PFSK-1 (cell line): Measurements from ENCODE around the gene STXBP5.

ENCODE experiments used
- FOXP2 ChIP-seq: optimal IDR thresholded peaks from 2 replicates; pipeline ENCODE3; 2011; ENCODE audit warnings: borderline replicate concordance, control low read depth, inconsistent platforms; ENCODE audit not compliant: insufficient read depth; ENCODE audit errors: extremely low read length, extremely low read depth
- POLR2AphosphoS5 ChIP-seq: IDR thresholded peaks from 2 replicates; pipeline ENCODE4 v1.6.1; 2012; ENCODE audit warnings: low read depth, mild to moderate bottlenecking, control low read depth, low read length, moderate library complexity
- SIN3A ChIP-seq: IDR thresholded peaks from 2 replicates; pipeline ENCODE4 v1.6.1; 2012; ENCODE audit warnings: mild to moderate bottlenecking, low read length, moderate library complexity, borderline replicate concordance; ENCODE audit not compliant: insufficient read depth
- TAF1 ChIP-seq: IDR thresholded peaks from 2 replicates; pipeline ENCODE4 v1.6.1; 2012; ENCODE audit warnings: low read length, control low read depth, borderline replicate concordance; ENCODE audit not compliant: insufficient read depth
- TF ChIP-seq, protein P1 (sequence below), 2 experiments: IDR thresholded peaks; 2 replicates each; pipeline versions ENCODE4 v1.6.1 to v1.8.0; 2011 to 2012; ENCODE audit warnings: low read depth in 2 of 2, low read length in 2 of 2, control low read depth in 1 of 2, inconsistent platforms in 1 of 2, mild to moderate bottlenecking in 1 of 2, moderate library complexity in 1 of 2; ENCODE audit not compliant: insufficient read depth in 1 of 2

The STXBP5 gene

GRCh38 chr6:147311218-147311617, 107.0 kb downstream of the STXBP5 start:
- TF ChIP-seq FOXP2, result no peak
- TF ChIP-seq TAF1, result no peak
- no peak for TF ChIP-seq POLR2AphosphoS5
- TF ChIP-seq, protein P1, sequence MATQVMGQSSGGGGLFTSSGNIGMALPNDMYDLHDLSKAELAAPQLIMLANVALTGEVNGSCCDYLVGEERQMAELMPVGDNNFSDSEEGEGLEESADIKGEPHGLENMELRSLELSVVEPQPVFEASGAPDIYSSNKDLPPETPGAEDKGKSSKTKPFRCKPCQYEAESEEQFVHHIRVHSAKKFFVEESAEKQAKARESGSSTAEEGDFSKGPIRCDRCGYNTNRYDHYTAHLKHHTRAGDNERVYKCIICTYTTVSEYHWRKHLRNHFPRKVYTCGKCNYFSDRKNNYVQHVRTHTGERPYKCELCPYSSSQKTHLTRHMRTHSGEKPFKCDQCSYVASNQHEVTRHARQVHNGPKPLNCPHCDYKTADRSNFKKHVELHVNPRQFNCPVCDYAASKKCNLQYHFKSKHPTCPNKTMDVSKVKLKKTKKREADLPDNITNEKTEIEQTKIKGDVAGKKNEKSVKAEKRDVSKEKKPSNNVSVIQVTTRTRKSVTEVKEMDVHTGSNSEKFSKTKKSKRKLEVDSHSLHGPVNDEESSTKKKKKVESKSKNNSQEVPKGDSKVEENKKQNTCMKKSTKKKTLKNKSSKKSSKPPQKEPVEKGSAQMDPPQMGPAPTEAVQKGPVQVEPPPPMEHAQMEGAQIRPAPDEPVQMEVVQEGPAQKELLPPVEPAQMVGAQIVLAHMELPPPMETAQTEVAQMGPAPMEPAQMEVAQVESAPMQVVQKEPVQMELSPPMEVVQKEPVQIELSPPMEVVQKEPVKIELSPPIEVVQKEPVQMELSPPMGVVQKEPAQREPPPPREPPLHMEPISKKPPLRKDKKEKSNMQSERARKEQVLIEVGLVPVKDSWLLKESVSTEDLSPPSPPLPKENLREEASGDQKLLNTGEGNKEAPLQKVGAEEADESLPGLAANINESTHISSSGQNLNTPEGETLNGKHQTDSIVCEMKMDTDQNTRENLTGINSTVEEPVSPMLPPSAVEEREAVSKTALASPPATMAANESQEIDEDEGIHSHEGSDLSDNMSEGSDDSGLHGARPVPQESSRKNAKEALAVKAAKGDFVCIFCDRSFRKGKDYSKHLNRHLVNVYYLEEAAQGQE (IDR thresholded peaks at IDR 0.05; ENCODE audit: insufficient read depth in 1 of 2, low read depth in 2 of 2, low read length in 2 of 2), result no peak
- TF ChIP-seq SIN3A, result no peak

DNA sequence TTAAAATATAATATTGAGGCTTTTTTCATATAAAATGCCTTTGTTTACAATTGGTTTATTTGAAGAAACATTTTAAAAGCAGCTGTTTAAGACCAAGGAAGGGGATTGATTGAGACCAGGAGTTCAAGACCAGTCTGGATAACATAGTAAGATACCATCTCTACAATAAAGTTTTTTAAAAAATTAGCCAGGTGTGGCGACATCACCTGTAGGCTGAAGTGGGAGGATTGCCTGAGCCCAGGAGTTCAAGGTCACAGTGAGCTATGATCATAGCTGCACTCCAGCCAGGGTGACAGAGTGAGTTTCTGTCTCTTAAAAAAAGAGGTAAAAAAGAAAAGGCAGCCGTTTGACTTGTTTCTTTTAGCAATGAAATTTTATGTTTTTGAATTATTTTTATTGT, 117.0 kb downstream of the STXBP5 start:
- TF ChIP-seq FOXP2, result no peak
- no peak for TF ChIP-seq POLR2AphosphoS5
- no peak for TF ChIP-seq SIN3A
- TF ChIP-seq, protein P1 (IDR thresholded peaks at IDR 0.05; ENCODE audit: insufficient read depth in 1 of 2, low read depth in 2 of 2, low read length in 2 of 2), result no peak
- TF ChIP-seq TAF1, result no peak

- TF ChIP-seq POLR2AphosphoS5, result no peak
- no peak for TF ChIP-seq SIN3A
- TF ChIP-seq TAF1, result no peak
- no peak for TF ChIP-seq FOXP2
- TF ChIP-seq, protein P1 (IDR thresholded peaks at IDR 0.05; ENCODE audit: insufficient read depth in 1 of 2, low read depth in 2 of 2, low read length in 2 of 2), result no peak
Measured at GRCh38 chr6:147322299-147323162, 118.3 kb downstream of the STXBP5 start.

DNA sequence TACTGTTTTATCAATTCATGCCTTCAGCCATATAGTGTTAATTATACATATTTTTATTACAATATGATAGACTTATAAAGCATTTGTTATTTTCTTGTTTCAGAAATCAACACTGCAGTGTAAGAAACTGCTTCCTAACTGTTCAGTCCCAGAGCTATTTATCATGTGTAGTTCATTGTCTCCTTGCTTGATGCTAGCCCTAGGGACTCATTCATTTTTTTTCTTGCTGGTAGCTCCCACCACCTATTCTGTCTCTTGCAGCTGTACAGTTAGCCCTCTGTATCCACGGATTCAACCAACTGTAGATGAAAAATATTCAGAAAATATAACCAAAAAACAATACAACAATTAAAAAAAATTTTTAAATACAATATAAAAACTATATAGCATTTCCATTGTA, 121.3 kb downstream of the STXBP5 start:
- TF ChIP-seq, protein P1 (IDR thresholded peaks at IDR 0.05; ENCODE audit: insufficient read depth in 1 of 2, low read depth in 2 of 2, low read length in 2 of 2), result no peak
- TF ChIP-seq TAF1 (no peak), FOXP2 (no peak), SIN3A (no peak), POLR2AphosphoS5 (no peak)
